SK-N-SH (cell line): ENCODE data around the gene ZNF319. TPM values are rescaled to one million over a fixed set of nuclear protein-coding genes. Genes with fewer than 3 reads are reported as not detected.

ENCODE experiments used
- CTCF ChIA-PET: fragments of 300-600, 350-600 bp; formaldehyde crosslinking; extraction: SDS; loops from one replicate; lab custom pipeline; 2021; lab: Yijun Ruan, JAX
- POLR2A ChIA-PET: fragments of 350-600 bp; sonication (Branson Sonifier 250); formaldehyde crosslinking; extraction: SDS; loops from one replicate; lab custom pipeline; 2020; ENCODE audit warnings: antibody characterized with exemption, inconsistent platforms; lab: Yijun Ruan, JAX
- DNase-seq: peaks from one replicate; pipeline ENCODE4 v3.0.0; 2012
- H2AFZ ChIP-seq: fragments of 200-600 bp; sonication (generic); 2 replicates; pipeline ENCODE4 v1.8.1; 2016; ENCODE audit warnings: antibody characterized with exemption, mild to moderate bottlenecking, low read depth
- H3F3A ChIP-seq: fragments of 200-600 bp; sonication (generic); replicated peaks from 2 replicates; pipeline ENCODE3; 2016; ENCODE audit warnings: antibody characterized with exemption, mild to moderate bottlenecking; ENCODE audit not compliant: insufficient read depth
- H3K27ac ChIP-seq, 2 experiments: fragments of 200-500 bp in 1 of 2; fragments of 200-600 bp in 1 of 2; sonication (Bioruptor generic) in 1 of 2; sonication (generic), shearing (Covaris generic) in 1 of 2; 2 replicates each; pipeline versions ENCODE4 v1.5.1 to v1.6.1; 2014 to 2016; ENCODE audit warnings: low read depth in 2 of 2, inconsistent platforms in 1 of 2, low read length in 1 of 2, mild to moderate bottlenecking in 1 of 2, mixed read lengths in 1 of 2
- H3K27me3 ChIP-seq: fragments of 200-600 bp; sonication (generic), shearing (Covaris generic); 2 replicates; pipeline ENCODE4 v1.6.1; 2016; ENCODE audit warnings: mixed run types; ENCODE audit not compliant: insufficient read depth
- H3K36me3 ChIP-seq, 2 experiments: fragments of 200-500 bp in 1 of 2; fragments of 200-600 bp in 1 of 2; sonication (Bioruptor generic) in 1 of 2; sonication (generic) in 1 of 2; replicated peaks in 1 of 2; 2 replicates each; pipeline versions ENCODE3 to v1.5.1; 2014 to 2016; ENCODE audit warnings: low read length in 1 of 2, mild to moderate bottlenecking in 1 of 2; ENCODE audit not compliant: insufficient read depth in 2 of 2, control insufficient read depth in 1 of 2
- H3K4me1 ChIP-seq, 2 experiments: fragments of 200-500 bp in 1 of 2; fragments of 200-600 bp in 1 of 2; sonication (Bioruptor generic) in 1 of 2; sonication (generic), shearing (Covaris generic) in 1 of 2; 2 replicates each; pipeline versions ENCODE4 v1.5.1 to v1.6.1; 2014 to 2016; ENCODE audit warnings: low read depth in 1 of 2, low read length in 1 of 2, mixed run types in 1 of 2; ENCODE audit not compliant: insufficient read depth in 2 of 2, control insufficient read depth in 1 of 2
- H3K4me2 ChIP-seq: fragments of 200-600 bp; sonication (generic), shearing (Covaris generic); 2 replicates; pipeline ENCODE4 v1.6.1; 2017; ENCODE audit warnings: mixed run types
- H3K4me3 ChIP-seq, 2 experiments: fragments of 200-500 bp in 1 of 2; fragments of 200-600 bp in 1 of 2; sonication (Bioruptor generic) in 1 of 2; sonication (generic), shearing (Covaris generic) in 1 of 2; 2 replicates each; pipeline versions ENCODE4 v1.5.1 to v1.8.1; 2014 to 2016; ENCODE audit warnings: low read depth in 2 of 2, inconsistent platforms in 1 of 2, low read length in 1 of 2, mild to moderate bottlenecking in 1 of 2, mixed read lengths in 1 of 2, moderate library complexity in 1 of 2
- H3K79me2 ChIP-seq: fragments of 200-600 bp; sonication (generic); 2 replicates; pipeline ENCODE4 v1.8.1; 2017; ENCODE audit warnings: mild to moderate bottlenecking; ENCODE audit not compliant: insufficient read depth
- H3K9ac ChIP-seq: fragments of 200-600 bp; sonication (generic); 2 replicates; pipeline ENCODE4 v1.6.1; 2017; ENCODE audit warnings: mixed run types
- H3K9me2 ChIP-seq: fragments of 200-600 bp; sonication (generic); 2 replicates; pipeline ENCODE4 v1.6.1; 2017; ENCODE audit warnings: mixed run types
- H3K9me3 ChIP-seq: fragments of 200-600 bp; sonication (generic); 2 replicates; pipeline ENCODE4 v1.6.1; 2017; ENCODE audit warnings: mixed run types, mild to moderate bottlenecking, moderate library complexity
- H4K20me1 ChIP-seq: fragments of 200-600 bp; sonication (generic); 2 replicates; pipeline ENCODE4 v1.6.1; 2017; ENCODE audit warnings: mild to moderate bottlenecking, mixed run types; ENCODE audit not compliant: insufficient read depth
- ELF1 ChIP-seq: IDR thresholded peaks from 2 replicates; pipeline ENCODE4 v1.4.0; 2012
- EZH2phosphoT487 ChIP-seq: fragments of 200-600 bp; sonication (generic); IDR thresholded peaks from 2 replicates; pipeline ENCODE4 v1.6.1; 2017; ENCODE audit warnings: low read depth, mixed run types, mild to moderate bottlenecking, antibody characterized with exemption, moderate library complexity, borderline replicate concordance
- JUND ChIP-seq: IDR thresholded peaks from 2 replicates; pipeline ENCODE4 v1.4.0; 2012
- MAX ChIP-seq: IDR thresholded peaks from 2 replicates; pipeline ENCODE4 v1.4.0; 2012; ENCODE audit warnings: low read depth
- MEF2A ChIP-seq: IDR thresholded peaks from 2 replicates; pipeline ENCODE4 v1.4.0; 2012; ENCODE audit warnings: low read depth, borderline replicate concordance
- MXI1 ChIP-seq: IDR thresholded peaks from 2 replicates; pipeline ENCODE4 v1.6.1; 2012; ENCODE audit warnings: mild to moderate bottlenecking, low read depth, low read length, improper control_type of control experiment
- RAD21 ChIP-seq: IDR thresholded peaks from 2 replicates; pipeline ENCODE4 v1.6.1; 2012; ENCODE audit warnings: mild to moderate bottlenecking, low read length
- RCOR1 ChIP-seq: fragments of 150-350 bp; IDR thresholded peaks from 2 replicates; pipeline ENCODE4 v1.6.1; 2017; ENCODE audit warnings: antibody characterized with exemption, low read length
- SIN3A ChIP-seq: IDR thresholded peaks from 2 replicates; pipeline ENCODE4 v1.6.1; 2012; ENCODE audit warnings: low read depth, mild to moderate bottlenecking, low read length, moderate library complexity, borderline replicate concordance
- SMC3 ChIP-seq: IDR thresholded peaks from 2 replicates; pipeline ENCODE4 v1.6.1; 2012; ENCODE audit warnings: low read depth, low read length, improper control_type of control experiment
- TAF1 ChIP-seq: IDR thresholded peaks from 2 replicates; pipeline ENCODE4 v1.6.1; 2012; ENCODE audit warnings: low read depth, mild to moderate bottlenecking, low read length, moderate library complexity, borderline replicate concordance
- TEAD4 ChIP-seq: IDR thresholded peaks from 2 replicates; pipeline ENCODE4 v1.4.0; 2012; ENCODE audit warnings: mild to moderate bottlenecking, borderline replicate concordance; ENCODE audit not compliant: insufficient read depth
- USF2 ChIP-seq: fragments of 150-350 bp; IDR thresholded peaks from 2 replicates; pipeline ENCODE4 v1.6.1; 2017; ENCODE audit warnings: antibody characterized with exemption, low read length, low read depth, borderline replicate concordance
- ZBTB33 ChIP-seq: IDR thresholded peaks from 2 replicates; pipeline ENCODE4 v1.4.0; 2012; ENCODE audit warnings: low read depth, borderline replicate concordance
- WGBS: methylation state at CpG from one replicate; pipeline ENCODE4 v1.1.6; 2017; ENCODE audit warnings: low lambda C conversion rate; 5-methylcytosine and 5-hydroxymethylcytosine counted together
- polyA plus RNA-seq, 3 experiments: library from polyadenylated mRNA; depleted of rRNA; stranded (reverse); fragments of >200 nt; gene quantifications; 2 replicates each; pipeline ENCODE4 v1.2.3, GENCODE V29; 2012

Gene ZNF319
- polyA plus RNA-seq, 1 of the 3 experiments (the other 2 are of a cell fraction) = 7.6 TPM

- Histone ChIP-seq H3F3A (no peaks in the 10 kb centered on the region), H3K36me3 (no peaks in the 10 kb centered on the region), H2AFZ (no peak overlapping the region), H3K9me3 (no peaks in the 10 kb centered on the region), H3K4me3 (no peak overlapping the region), H3K27me3 (no peaks in the 10 kb centered on the region), H3K4me2 (no peak overlapping the region), H3K79me2 (no peaks in the 10 kb centered on the region), H3K9me2 (no peaks in the 10 kb centered on the region), H3K9ac (no peak overlapping the region), H3K27ac (no peak overlapping the region), H3K4me1 (no peaks in the 10 kb centered on the region; a peak in 1 of 4 replicates), H4K20me1 (no peaks in the 10 kb centered on the region)
- DNase-seq = no peak
- TF ChIP-seq TEAD4 = no peak
- TF ChIP-seq SMC3 = no peak
- no peak for TF ChIP-seq ELF1
- no peak for TF ChIP-seq EZH2phosphoT487
- no peak for TF ChIP-seq MEF2A
- TF ChIP-seq USF2 = no peak
- no peak for TF ChIP-seq ZBTB33
- TF ChIP-seq MAX = no peak
- TF ChIP-seq RCOR1 = no peak
- no peak for TF ChIP-seq TAF1
- no peak for TF ChIP-seq RAD21
- WGBS = 80% methylated on average over 12 of the region's 16 CpGs
- ChIA-PET POLR2A (no interaction called here), CTCF (interaction anchor here (1.3 kb wide), 1 partner anchor 76 kb away, joined by 4 read pairs; no protein-coding TSS in a partner anchor)
Measured at GRCh38 chr16:58046054-58046881, 45.8 kb upstream of the ZNF319 start.

GRCh38 chr16:58045096-58045495, 44.6 kb upstream of the ZNF319 start:
- Histone ChIP-seq H3K36me3 (no peaks in the 10 kb centered on the region), H3K4me1 (no peaks in the 10 kb centered on the region; a peak in 1 of 4 replicates), H3K9me2 (no peaks in the 10 kb centered on the region), H3K27ac (no peak overlapping the region), H3K9me3 (no peaks in the 10 kb centered on the region), H3F3A (no peaks in the 10 kb centered on the region), H2AFZ (no peak overlapping the region), H3K27me3 (no peaks in the 10 kb centered on the region), H3K79me2 (no peaks in the 10 kb centered on the region), H3K9ac (no peak overlapping the region), H3K4me2 (no peak overlapping the region), H3K4me3 (no peak overlapping the region), H4K20me1 (no peaks in the 10 kb centered on the region)
- POLR2A ChIA-PET = no interaction called here
- CTCF ChIA-PET = no interaction called here
- no peak for DNase-seq
- 84% methylated on average over 21 of the region's 31 CpGs for WGBS
- TF ChIP-seq SIN3A (no peak), MAX (no peak), TAF1 (no peak), TEAD4 (no peak), MXI1 (no peak), ELF1 (no peak), JUND (no peak)
